ENCODE results near the gene MEG3. TPM values are rescaled to one million over a fixed set of nuclear protein-coding genes. Genes with fewer than 3 reads are reported as not detected.

Gene MEG3
- total and polyA plus RNA-seq, 2 experiments from 2014 or later: not detected

DNA sequence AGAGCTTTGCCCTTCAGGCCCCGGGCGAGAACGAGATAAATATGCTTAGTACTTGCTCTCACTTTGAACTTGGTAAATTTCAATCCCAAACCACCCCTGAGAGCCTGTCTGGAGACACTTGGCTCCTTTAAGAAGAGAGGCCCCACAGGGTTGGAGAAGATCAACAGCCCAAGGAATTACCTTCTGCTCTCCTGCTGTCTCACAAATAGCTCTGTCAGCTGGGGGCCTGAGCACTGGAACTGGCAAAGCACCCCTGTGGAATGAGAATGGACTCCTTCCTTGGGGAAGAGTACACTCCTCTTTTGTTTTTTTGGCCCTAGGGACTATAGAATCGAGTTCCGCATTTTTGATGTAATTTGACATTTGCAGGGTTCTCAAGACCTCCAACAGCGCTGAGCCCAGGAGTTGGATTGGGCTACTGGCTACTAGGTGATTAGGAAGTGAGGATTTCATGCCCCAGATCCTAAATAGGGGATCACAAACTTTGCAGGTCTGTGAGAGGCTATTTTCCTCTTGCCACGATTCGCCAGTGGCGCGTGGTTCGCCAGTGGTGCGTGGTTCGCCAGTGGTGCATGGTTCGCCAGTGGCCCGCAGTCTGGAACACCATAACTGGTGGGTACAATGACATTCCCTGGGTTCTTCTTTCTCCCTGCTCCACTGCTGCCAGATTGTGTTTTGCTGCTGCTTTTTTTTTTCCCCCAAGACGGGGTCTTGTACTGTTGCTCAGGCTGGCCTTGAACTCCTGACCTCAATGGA is 17.8 kb upstream of the MEG3 start (continued):
- TF ChIP-seq, protein P1, sequence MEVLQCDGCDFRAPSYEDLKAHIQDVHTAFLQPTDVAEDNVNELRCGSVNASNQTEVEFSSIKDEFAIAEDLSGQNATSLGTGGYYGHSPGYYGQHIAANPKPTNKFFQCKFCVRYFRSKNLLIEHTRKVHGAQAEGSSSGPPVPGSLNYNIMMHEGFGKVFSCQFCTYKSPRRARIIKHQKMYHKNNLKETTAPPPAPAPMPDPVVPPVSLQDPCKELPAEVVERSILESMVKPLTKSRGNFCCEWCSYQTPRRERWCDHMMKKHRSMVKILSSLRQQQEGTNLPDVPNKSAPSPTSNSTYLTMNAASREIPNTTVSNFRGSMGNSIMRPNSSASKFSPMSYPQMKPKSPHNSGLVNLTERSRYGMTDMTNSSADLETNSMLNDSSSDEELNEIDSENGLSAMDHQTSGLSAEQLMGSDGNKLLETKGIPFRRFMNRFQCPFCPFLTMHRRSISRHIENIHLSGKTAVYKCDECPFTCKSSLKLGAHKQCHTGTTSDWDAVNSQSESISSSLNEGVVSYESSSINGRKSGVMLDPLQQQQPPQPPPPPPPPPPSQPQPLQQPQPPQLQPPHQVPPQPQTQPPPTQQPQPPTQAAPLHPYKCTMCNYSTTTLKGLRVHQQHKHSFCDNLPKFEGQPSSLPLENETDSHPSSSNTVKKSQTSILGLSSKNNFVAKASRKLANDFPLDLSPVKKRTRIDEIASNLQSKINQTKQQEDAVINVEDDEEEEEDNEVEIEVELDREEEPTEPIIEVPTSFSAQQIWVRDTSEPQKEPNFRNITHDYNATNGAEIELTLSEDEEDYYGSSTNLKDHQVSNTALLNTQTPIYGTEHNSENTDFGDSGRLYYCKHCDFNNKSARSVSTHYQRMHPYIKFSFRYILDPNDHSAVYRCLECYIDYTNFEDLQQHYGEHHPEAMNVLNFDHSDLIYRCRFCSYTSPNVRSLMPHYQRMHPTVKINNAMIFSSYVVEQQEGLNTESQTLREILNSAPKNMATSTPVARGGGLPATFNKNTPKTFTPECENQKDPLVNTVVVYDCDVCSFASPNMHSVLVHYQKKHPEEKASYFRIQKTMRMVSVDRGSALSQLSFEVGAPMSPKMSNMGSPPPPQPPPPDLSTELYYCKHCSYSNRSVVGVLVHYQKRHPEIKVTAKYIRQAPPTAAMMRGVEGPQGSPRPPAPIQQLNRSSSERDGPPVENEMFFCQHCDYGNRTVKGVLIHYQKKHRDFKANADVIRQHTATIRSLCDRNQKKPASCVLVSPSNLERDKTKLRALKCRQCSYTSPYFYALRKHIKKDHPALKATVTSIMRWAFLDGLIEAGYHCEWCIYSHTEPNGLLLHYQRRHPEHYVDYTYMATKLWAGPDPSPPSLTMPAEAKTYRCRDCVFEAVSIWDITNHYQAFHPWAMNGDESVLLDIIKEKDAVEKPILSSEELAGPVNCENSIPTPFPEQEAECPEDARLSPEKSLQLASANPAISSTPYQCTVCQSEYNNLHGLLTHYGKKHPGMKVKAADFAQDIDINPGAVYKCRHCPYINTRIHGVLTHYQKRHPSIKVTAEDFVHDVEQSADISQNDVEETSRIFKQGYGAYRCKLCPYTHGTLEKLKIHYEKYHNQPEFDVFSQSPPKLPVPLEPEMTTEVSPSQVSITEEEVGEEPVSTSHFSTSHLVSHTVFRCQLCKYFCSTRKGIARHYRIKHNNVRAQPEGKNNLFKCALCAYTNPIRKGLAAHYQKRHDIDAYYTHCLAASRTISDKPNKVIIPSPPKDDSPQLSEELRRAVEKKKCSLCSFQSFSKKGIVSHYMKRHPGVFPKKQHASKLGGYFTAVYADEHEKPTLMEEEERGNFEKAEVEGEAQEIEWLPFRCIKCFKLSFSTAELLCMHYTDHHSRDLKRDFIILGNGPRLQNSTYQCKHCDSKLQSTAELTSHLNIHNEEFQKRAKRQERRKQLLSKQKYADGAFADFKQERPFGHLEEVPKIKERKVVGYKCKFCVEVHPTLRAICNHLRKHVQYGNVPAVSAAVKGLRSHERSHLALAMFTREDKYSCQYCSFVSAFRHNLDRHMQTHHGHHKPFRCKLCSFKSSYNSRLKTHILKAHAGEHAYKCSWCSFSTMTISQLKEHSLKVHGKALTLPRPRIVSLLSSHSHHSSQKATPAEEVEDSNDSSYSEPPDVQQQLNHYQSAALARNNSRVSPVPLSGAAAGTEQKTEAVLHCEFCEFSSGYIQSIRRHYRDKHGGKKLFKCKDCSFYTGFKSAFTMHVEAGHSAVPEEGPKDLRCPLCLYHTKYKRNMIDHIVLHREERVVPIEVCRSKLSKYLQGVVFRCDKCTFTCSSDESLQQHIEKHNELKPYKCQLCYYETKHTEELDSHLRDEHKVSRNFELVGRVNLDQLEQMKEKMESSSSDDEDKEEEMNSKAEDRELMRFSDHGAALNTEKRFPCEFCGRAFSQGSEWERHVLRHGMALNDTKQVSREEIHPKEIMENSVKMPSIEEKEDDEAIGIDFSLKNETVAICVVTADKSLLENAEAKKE (CRISPR knock-in tag; IDR thresholded peaks at IDR 0.05): no peak
- TF ChIP-seq POLR2AphosphoS5 (IDR thresholded peaks at IDR 0.05; ENCODE audit: low read depth) (no peak), EZH2phosphoT487 (IDR thresholded peaks at IDR 0.05; ENCODE audit: unreplicated experiment) (no peak), ZNF331 (CRISPR knock-in tag; IDR thresholded peaks at IDR 0.05; ENCODE audit: low read depth) (no peak), JUNB (IDR thresholded peaks at IDR 0.05; ENCODE audit: unreplicated experiment) (no peak), EZH2 (IDR thresholded peaks at IDR 0.05; ENCODE audit: low read depth, unreplicated experiment) (no peak), CREB1 (CRISPR knock-in tag; IDR thresholded peaks at IDR 0.05; ENCODE audit: low read depth) (no peak), NANOG (IDR thresholded peaks at IDR 0.05; ENCODE audit: borderline replicate concordance) (no peak)
- TF ChIP-seq, protein P2, sequence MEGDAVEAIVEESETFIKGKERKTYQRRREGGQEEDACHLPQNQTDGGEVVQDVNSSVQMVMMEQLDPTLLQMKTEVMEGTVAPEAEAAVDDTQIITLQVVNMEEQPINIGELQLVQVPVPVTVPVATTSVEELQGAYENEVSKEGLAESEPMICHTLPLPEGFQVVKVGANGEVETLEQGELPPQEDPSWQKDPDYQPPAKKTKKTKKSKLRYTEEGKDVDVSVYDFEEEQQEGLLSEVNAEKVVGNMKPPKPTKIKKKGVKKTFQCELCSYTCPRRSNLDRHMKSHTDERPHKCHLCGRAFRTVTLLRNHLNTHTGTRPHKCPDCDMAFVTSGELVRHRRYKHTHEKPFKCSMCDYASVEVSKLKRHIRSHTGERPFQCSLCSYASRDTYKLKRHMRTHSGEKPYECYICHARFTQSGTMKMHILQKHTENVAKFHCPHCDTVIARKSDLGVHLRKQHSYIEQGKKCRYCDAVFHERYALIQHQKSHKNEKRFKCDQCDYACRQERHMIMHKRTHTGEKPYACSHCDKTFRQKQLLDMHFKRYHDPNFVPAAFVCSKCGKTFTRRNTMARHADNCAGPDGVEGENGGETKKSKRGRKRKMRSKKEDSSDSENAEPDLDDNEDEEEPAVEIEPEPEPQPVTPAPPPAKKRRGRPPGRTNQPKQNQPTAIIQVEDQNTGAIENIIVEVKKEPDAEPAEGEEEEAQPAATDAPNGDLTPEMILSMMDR (conservative IDR thresholded peaks at IDR 0.05; ENCODE audit: low read depth in 2 of 2): no peak
- TF ChIP-seq, protein P3, sequence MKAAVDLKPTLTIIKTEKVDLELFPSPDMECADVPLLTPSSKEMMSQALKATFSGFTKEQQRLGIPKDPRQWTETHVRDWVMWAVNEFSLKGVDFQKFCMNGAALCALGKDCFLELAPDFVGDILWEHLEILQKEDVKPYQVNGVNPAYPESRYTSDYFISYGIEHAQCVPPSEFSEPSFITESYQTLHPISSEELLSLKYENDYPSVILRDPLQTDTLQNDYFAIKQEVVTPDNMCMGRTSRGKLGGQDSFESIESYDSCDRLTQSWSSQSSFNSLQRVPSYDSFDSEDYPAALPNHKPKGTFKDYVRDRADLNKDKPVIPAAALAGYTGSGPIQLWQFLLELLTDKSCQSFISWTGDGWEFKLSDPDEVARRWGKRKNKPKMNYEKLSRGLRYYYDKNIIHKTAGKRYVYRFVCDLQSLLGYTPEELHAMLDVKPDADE (IDR thresholded peaks at IDR 0.05): no peak

All from GM23338 (cell line).